ENCODE measurements around the gene PSAPL1. TPM values are rescaled to one million over a fixed set of nuclear protein-coding genes. Genes with fewer than 3 reads are reported as not detected.

PSAPL1 gene
- polyA plus RNA-seq, 1 experiment, result not detected

DNA sequence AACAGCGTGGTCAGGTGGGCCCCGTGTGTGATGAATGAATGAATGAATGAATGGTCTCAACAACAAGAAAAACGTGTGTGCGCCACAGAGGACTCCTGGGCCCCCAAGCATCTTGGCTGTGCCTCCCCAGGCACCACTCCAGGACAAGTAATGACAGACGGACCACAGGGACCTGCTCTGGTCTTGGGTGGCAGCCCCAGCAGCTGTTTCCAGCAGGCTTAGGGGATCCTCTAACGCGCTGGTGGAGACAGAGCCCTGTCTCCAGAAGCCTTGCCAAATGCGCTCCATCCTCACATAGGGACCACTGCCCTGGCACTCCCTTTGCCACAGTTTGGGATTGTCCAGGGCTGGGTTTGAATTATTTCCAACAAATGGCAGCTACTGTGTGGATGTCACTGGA lies 39.1 kb downstream of the PSAPL1 start:
- no peak overlapping the region for H3K4me3 ChIP-seq (ENCODE audit: low read depth, low read length)
- H3K27ac ChIP-seq (ENCODE audit: low read depth, low read length), result no peak overlapping the region
- ChIA-PET CTCF (interaction anchor here (0.8 kb wide), 1 partner anchor 201 kb away, joined by 3 read pairs; no protein-coding TSS in a partner anchor), POLR2A (no interaction called here)
- no peak for DNase-seq (ENCODE audit: low read depth, low spot score)
- H3K9me3 ChIP-seq (ENCODE audit: control insufficient read depth, insufficient read depth, low read length), result no peaks in the 10 kb centered on the region; the same call in 1 of the 2 replicates
- H3K27me3 ChIP-seq (ENCODE audit: control insufficient read depth, insufficient read depth, low read length), result peaks cover 71% of the 10 kb centered on the region
- TF ChIP-seq, protein P1, sequence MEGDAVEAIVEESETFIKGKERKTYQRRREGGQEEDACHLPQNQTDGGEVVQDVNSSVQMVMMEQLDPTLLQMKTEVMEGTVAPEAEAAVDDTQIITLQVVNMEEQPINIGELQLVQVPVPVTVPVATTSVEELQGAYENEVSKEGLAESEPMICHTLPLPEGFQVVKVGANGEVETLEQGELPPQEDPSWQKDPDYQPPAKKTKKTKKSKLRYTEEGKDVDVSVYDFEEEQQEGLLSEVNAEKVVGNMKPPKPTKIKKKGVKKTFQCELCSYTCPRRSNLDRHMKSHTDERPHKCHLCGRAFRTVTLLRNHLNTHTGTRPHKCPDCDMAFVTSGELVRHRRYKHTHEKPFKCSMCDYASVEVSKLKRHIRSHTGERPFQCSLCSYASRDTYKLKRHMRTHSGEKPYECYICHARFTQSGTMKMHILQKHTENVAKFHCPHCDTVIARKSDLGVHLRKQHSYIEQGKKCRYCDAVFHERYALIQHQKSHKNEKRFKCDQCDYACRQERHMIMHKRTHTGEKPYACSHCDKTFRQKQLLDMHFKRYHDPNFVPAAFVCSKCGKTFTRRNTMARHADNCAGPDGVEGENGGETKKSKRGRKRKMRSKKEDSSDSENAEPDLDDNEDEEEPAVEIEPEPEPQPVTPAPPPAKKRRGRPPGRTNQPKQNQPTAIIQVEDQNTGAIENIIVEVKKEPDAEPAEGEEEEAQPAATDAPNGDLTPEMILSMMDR (IDR thresholded peaks at IDR 0.05; ENCODE audit: low read depth, low read length), result no peak

GRCh38 chr4:7394681-7395451 lies 39.9 kb downstream of the PSAPL1 start:
- no peak for DNase-seq (ENCODE audit: low read depth, low spot score)
- Histone ChIP-seq H3K27me3 (ENCODE audit: control insufficient read depth, insufficient read depth, low read length) (peaks cover 73% of the 10 kb centered on the region), H3K4me3 (ENCODE audit: low read depth, low read length) (no peak overlapping the region), H3K27ac (ENCODE audit: low read depth, low read length) (no peak overlapping the region), H3K9me3 (ENCODE audit: control insufficient read depth, insufficient read depth, low read length) (no peaks in the 10 kb centered on the region; the same call in 1 of the 2 replicates)
- TF ChIP-seq, protein P1 (IDR thresholded peaks at IDR 0.05; ENCODE audit: low read depth, low read length), result no peak
- ChIA-PET POLR2A (no interaction called here), CTCF (interaction anchor here (0.8 kb wide), 1 partner anchor 200 kb away, joined by 3 read pairs; no protein-coding TSS in a partner anchor)

- Histone ChIP-seq H3K27ac (ENCODE audit: low read depth, low read length) (no peak overlapping the region), H3K4me3 (ENCODE audit: low read depth, low read length) (no peak overlapping the region), H3K9me3 (ENCODE audit: control insufficient read depth, insufficient read depth, low read length) (peaks cover under 1% of the 10 kb centered on the region; the same call in 1 of the 2 replicates), H3K27me3 (ENCODE audit: control insufficient read depth, insufficient read depth, low read length) (peaks cover 72% of the 10 kb centered on the region)
- ChIA-PET POLR2A (no interaction called here), CTCF (no interaction called here)
- TF ChIP-seq, protein P1 (IDR thresholded peaks at IDR 0.05; ENCODE audit: low read depth, low read length), result no peak
- DNase-seq (ENCODE audit: low read depth, low spot score), result no peak
Measured at GRCh38 chr4:7393601-7394575, 40.8 kb downstream of the PSAPL1 start.

GRCh38 chr4:7392438-7393421 lies 42.0 kb downstream of the PSAPL1 start:
- H3K27ac ChIP-seq (ENCODE audit: low read depth, low read length), result no peak overlapping the region
- TF ChIP-seq, protein P1 (IDR thresholded peaks at IDR 0.05; ENCODE audit: low read depth, low read length), result no peak
- DNase-seq (ENCODE audit: low read depth, low spot score), result no peak
- POLR2A ChIA-PET, result no interaction called here
- H3K27me3 ChIP-seq (ENCODE audit: control insufficient read depth, insufficient read depth, low read length), result peaks cover 66% of the 10 kb centered on the region
- H3K4me3 ChIP-seq (ENCODE audit: low read depth, low read length), result no peak overlapping the region
- CTCF ChIA-PET, result no interaction called here
- H3K9me3 ChIP-seq (ENCODE audit: control insufficient read depth, insufficient read depth, low read length), result peaks cover 7% of the 10 kb centered on the region
